Ovary (tissue), 3 donors: ENCODE measurements around the gene BRSK2.

Source experiments
- CTCF ChIP-seq, 3 donors: fragments of 450-650 bp in 2 of 3; fragments of 200-600 bp in 1 of 3; IDR thresholded peaks; one replicate each; pipeline versions ENCODE4 v1.5.1 to v1.8.0; 2016 to 2022; ENCODE audit warnings: antibody characterized with exemption in 3 of 3, mild to moderate bottlenecking in 1 of 3
- EP300 ChIP-seq: sonication (generic); formaldehyde crosslinking; IDR thresholded peaks from one replicate; pipeline ENCODE4 v1.6.1; 2017; ENCODE audit warnings: antibody characterized with exemption
- POLR2A ChIP-seq: fragments of 450-650 bp; IDR thresholded peaks from one replicate; pipeline ENCODE4 v1.6.1; 2017; ENCODE audit warnings: antibody characterized with exemption, mild to moderate bottlenecking, moderate library complexity
- donor health status: DM: no; HTN: no; CAD: no.

DNA sequence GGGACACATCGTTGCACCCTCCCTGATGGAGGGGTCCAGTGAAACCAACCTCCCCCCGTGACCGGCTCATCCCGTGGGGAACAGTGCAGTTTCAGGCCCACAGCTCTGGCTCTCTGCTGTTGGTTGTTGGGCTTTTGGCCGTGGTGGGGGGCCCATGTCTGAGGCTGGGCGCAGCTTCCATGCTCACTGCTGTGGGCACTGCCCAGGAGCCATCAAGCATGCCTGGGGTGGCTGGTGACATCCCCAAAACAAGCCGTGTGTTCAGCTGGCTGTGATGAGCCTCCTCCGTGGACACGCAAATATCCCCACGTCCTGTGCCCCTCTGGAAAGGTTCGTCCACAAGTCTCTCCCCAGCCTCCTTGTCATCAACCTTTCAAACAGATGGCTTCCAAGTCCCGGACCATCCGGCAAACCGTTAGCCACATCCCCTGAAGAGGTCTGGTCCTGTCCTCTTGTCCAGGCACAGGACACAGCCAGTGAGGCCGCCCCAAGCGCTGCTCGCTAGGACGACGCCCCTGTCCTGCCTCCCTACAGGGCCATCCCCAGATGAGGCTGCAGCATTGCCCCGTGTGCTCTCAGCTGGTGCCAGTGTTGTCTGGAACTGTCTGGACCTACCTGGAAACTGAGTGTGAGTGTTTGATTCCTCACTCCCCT, 29.4 kb upstream of the BRSK2 start:
- TF ChIP-seq CTCF (IDR thresholded peaks at IDR 0.05), result no peak
- no peak for TF ChIP-seq POLR2A
- TF ChIP-seq EP300, result no peak
